Activated naive CD8-positive, alpha-beta T cell treated with anti-CD3 and anti-CD28 coated beads for 36 hours (primary cell): ENCODE results near the gene NAPB. TPM values are rescaled to one million over a fixed set of nuclear protein-coding genes. Genes with fewer than 3 reads are reported as not detected.
A peak's percentile ranks its signal among the peaks of the same experiment; 100 is the strongest.

ENCODE experiments used
- DNase-seq: peaks from one replicate; pipeline ENCODE4 v3.0.0; 2021
- H3K27ac Mint-ChIP-seq: one replicate; pipeline ENCODE4 v1.8.0; 2022; ENCODE audit warnings: mild to moderate bottlenecking, moderate library complexity, mixed read lengths
- H3K27me3 Mint-ChIP-seq: one replicate; pipeline ENCODE4 v1.8.0; 2022; ENCODE audit warnings: mild to moderate bottlenecking, mixed read lengths
- H3K36me3 Mint-ChIP-seq: one replicate; pipeline ENCODE4 v1.8.0; 2021; ENCODE audit warnings: mild to moderate bottlenecking, mixed read lengths
- H3K4me1 Mint-ChIP-seq: one replicate; pipeline ENCODE4 v1.8.0; 2021; ENCODE audit warnings: mixed read lengths
- H3K4me3 Mint-ChIP-seq: one replicate; pipeline ENCODE4 v1.8.0; 2022; ENCODE audit warnings: mild to moderate bottlenecking, moderate library complexity, mixed read lengths
- H3K9me3 Mint-ChIP-seq: one replicate; pipeline ENCODE4 v1.8.0; 2022; ENCODE audit warnings: mixed read lengths
- total RNA-seq, 2 experiments: library from RNA; stranded (reverse); gene quantifications; one replicate each; pipeline ENCODE4 v1.2.3, GENCODE V29; 2021

Gene NAPB
- total RNA-seq, 2 experiments from 2014 or later = 6.7 to 7.2 TPM

DNA sequence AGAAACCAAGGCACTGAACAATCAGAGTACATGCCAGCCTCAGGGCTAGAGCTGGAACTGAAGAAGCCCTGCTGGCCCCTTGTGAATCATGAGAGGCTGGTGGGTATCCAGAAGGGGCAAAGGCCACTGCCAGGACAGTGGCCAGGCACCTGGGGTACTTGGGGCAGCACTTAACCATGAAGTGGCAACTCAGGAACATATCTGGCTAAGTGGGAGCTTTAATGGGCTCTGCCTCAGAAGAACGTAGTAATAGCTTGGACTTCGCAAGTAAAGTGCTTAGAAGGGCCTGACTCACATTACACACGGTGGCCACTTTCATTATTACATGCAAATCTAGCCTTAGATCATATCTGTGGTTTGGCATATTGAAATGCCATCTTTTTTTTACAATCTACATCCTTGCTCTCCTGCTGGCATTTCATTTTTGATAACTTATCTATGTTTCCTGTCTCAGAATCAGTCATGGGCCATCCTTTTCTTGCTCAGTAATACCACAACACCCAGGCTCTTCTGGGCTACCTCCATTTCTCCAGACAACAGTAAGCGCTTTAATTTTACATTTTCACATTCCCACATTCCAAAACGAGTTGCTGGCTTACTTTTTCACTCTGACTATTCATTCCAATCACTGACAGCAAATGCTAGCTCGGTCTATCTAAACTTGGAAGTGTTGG, 21.6 kb downstream of the NAPB start:
- H3K4me3 Mint-ChIP-seq = no peak overlapping the region
- no peaks in the 10 kb centered on the region for H3K27me3 Mint-ChIP-seq
- peak overlapping the region; percentile 64 for H3K27ac Mint-ChIP-seq
- no peaks in the 10 kb centered on the region for H3K9me3 Mint-ChIP-seq
- peak; percentile 12 for DNase-seq
- H3K36me3 Mint-ChIP-seq = peaks cover 28% of the 10 kb centered on the region
- H3K4me1 Mint-ChIP-seq = peaks cover 37% of the 10 kb centered on the region

- Mint-ChIP-seq H3K36me3 (peaks cover 37% of the 10 kb centered on the region), H3K9me3 (no peaks in the 10 kb centered on the region), H3K4me3 (no peak overlapping the region), H3K4me1 (peaks cover 37% of the 10 kb centered on the region), H3K27ac (peak overlapping the region; percentile 80), H3K27me3 (no peaks in the 10 kb centered on the region)
- no peak for DNase-seq
Measured at GRCh38 chr20:23397961-23398360, 23.3 kb downstream of the NAPB start.

- Mint-ChIP-seq H3K27me3 (no peaks in the 10 kb centered on the region), H3K9me3 (no peaks in the 10 kb centered on the region), H3K36me3 (peaks cover 34% of the 10 kb centered on the region), H3K4me1 (peaks cover 31% of the 10 kb centered on the region), H3K4me3 (no peak overlapping the region), H3K27ac (no peak overlapping the region)
- DNase-seq = no peak
Measured at GRCh38 chr20:23396950-23397627, 24.2 kb downstream of the NAPB start.

DNA sequence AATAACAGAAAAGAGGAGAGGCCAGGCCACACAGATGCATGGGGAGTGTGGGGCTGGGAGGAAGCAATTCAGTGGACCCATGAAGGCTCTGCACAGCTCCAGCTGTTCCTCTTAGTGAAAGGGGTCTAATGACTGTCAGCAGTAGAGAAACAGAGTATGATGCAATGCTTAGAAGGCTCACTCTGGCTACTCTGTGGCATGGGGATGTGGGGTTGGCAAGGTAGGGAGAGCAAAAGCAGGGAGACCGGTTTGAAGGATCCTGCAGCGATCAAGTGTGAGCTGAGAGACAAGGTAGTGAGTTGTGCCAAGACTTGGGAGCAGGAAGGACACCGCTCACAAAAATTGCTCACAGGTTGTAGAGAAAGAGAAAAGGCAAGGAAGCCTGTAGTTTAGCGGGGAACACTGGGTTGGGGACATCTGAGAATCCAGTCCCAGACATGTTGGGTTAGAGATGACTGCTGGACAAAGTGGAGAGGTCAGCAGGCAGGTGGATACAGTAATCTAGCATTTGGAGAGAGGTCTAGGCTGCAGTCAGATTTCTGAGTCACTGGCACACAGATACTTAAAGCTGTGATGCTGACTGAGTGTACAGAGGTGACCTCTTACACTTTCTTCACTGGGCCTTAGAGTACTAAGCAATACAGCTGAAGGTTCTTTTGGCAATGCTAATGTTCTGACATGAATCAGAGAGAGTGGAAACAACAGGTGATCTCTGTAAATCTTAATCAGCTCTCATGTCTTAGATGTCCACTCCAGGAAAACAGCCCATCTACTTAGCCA, 27.1 kb downstream of the NAPB start:
- Mint-ChIP-seq H3K27me3 (no peaks in the 10 kb centered on the region), H3K4me3 (no peak overlapping the region), H3K27ac (no peak overlapping the region), H3K36me3 (peaks cover 22% of the 10 kb centered on the region), H3K4me1 (peaks cover 11% of the 10 kb centered on the region), H3K9me3 (no peaks in the 10 kb centered on the region)
- no peak for DNase-seq

DNA sequence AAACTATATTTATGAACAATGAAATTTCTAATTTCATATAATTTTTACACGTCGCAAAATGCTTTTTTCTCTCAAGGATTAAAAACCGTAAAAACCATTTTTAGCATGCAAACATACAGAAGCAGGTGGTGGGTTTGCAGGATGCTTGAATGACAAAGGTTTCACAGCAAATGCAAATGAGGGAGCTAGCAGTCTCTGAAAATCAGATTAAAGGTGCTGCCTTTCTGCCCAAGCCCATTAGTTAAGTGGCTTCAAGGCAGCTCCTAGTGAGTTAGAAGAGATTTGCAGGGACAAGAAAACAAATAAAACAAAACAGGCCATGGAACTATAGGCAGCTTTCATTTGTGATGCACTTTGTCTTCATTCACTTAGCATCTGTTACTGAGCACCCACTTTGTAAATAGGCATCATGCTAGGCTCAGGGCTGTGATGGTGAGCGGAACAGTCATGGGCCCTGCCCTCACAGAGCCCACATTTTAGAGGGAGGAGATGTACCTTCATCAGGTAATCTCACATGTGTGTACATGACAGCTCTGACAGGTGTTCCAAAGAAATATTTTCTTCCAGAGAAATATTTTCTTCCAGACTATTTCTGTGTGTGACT, 29.5 kb downstream of the NAPB start:
- H3K27me3 Mint-ChIP-seq = no peaks in the 10 kb centered on the region
- no peak overlapping the region for H3K27ac Mint-ChIP-seq
- no peak overlapping the region for H3K4me3 Mint-ChIP-seq
- H3K4me1 Mint-ChIP-seq = peaks cover 3% of the 10 kb centered on the region
- peaks cover 31% of the 10 kb centered on the region for H3K36me3 Mint-ChIP-seq
- H3K9me3 Mint-ChIP-seq = no peaks in the 10 kb centered on the region
- no peak for DNase-seq

GRCh38 chr20:23390091-23390774, 31.1 kb downstream of the NAPB start:
- H3K4me1 Mint-ChIP-seq = peaks cover 3% of the 10 kb centered on the region
- H3K4me3 Mint-ChIP-seq = no peak overlapping the region
- no peaks in the 10 kb centered on the region for H3K9me3 Mint-ChIP-seq
- no peak overlapping the region for H3K27ac Mint-ChIP-seq
- H3K27me3 Mint-ChIP-seq = no peaks in the 10 kb centered on the region
- DNase-seq = no peak
- H3K36me3 Mint-ChIP-seq = peaks cover 37% of the 10 kb centered on the region

DNA sequence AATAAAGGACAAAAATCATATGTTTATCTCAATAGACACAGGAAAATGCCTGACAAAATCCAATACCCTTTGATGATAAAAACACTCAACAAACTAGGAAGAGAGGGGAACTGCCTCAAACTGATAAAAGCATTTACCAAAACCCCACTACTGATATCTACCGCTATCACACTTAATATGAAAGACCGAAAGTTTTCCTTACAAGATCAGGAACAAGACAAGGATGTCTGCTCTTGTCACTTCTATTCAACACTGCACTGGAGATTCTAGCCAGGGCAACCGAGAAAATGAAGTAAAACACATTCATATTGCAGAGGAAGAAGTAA, 34.2 kb downstream of the NAPB start:
- DNase-seq = no peak
- H3K27ac Mint-ChIP-seq = no peak overlapping the region
- no peak overlapping the region for H3K4me3 Mint-ChIP-seq
- H3K36me3 Mint-ChIP-seq = peaks cover 46% of the 10 kb centered on the region
- no peaks in the 10 kb centered on the region for H3K9me3 Mint-ChIP-seq
- H3K4me1 Mint-ChIP-seq = peaks cover 4% of the 10 kb centered on the region
- no peaks in the 10 kb centered on the region for H3K27me3 Mint-ChIP-seq

DNA sequence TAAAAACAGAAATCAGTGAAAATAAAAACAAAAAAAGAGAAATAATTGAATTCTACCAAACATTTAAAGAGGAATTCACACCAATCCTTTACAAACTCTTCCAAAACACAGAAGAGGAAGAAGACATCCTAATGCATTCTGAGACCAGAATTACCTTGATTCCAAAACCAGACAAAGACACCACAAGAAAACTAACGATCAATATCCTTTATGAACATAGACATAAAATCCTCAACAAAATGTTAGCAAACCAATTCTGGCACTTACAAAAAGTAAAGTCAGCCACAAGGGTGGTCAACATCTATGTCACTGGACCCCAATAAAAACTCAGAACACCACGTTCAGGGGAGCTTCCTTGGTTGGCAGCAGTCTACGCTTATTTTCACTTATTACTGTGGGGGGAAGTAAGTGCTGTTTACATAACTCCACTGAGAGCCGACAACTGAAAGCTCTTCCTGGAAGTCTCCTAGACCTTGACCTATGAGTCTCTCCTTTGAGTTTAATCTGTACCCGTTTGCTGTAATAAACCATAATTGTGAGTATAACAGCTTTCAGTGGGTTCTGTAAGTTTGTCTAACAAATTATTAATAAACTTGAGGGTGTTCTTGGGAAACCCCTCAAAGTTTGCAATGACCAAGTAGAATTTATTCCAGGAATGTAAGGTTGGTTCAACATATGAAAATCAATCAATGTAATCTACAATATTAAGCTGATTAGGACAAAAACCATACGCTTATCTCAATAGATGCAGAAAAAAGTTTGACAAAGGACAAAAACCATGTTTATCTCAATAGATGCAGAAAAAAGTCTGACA, 34.8 kb downstream of the NAPB start:
- no peak overlapping the region for H3K27ac Mint-ChIP-seq
- H3K36me3 Mint-ChIP-seq = peaks cover 46% of the 10 kb centered on the region
- no peak overlapping the region for H3K4me3 Mint-ChIP-seq
- H3K27me3 Mint-ChIP-seq = no peaks in the 10 kb centered on the region
- no peak for DNase-seq
- peaks cover 4% of the 10 kb centered on the region for H3K4me1 Mint-ChIP-seq
- no peaks in the 10 kb centered on the region for H3K9me3 Mint-ChIP-seq

DNA sequence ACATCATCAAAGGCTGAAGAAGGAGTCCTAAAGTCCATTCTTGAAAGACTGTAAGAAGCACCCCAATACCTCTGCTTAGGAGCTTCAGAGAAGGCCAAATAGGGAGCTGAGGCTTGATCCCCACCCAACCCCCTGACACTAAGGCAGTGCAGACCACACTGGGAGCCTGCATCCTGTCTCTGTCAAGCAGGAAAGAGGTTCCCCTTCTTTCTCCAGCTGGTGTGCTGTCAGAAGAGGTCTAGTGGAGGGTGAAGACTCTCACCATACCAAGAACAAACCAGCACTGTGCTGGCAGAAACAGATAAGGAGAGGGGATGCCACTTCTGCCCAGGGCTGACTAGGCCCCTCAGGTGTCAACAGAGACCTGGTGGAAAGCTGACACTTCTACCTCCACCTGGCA, 39.4 kb downstream of the NAPB start:
- DNase-seq = no peak
- Mint-ChIP-seq H3K4me1 (peaks cover 1% of the 10 kb centered on the region), H3K4me3 (no peak overlapping the region), H3K27me3 (no peaks in the 10 kb centered on the region), H3K36me3 (peaks cover 34% of the 10 kb centered on the region), H3K27ac (no peak overlapping the region), H3K9me3 (no peaks in the 10 kb centered on the region)

- no peak overlapping the region for H3K4me3 Mint-ChIP-seq
- no peak overlapping the region for H3K27ac Mint-ChIP-seq
- no peaks in the 10 kb centered on the region for H3K9me3 Mint-ChIP-seq
- H3K4me1 Mint-ChIP-seq = peaks cover 1% of the 10 kb centered on the region
- H3K36me3 Mint-ChIP-seq = peaks cover 38% of the 10 kb centered on the region
- H3K27me3 Mint-ChIP-seq = no peaks in the 10 kb centered on the region
- DNase-seq = no peak
Measured at GRCh38 chr20:23379772-23380171, 41.5 kb downstream of the NAPB start.

- DNase-seq = no peak
- H3K36me3 Mint-ChIP-seq = peaks cover 30% of the 10 kb centered on the region
- H3K27me3 Mint-ChIP-seq = no peaks in the 10 kb centered on the region
- H3K9me3 Mint-ChIP-seq = no peaks in the 10 kb centered on the region
- no peak overlapping the region for H3K4me3 Mint-ChIP-seq
- no peaks in the 10 kb centered on the region for H3K4me1 Mint-ChIP-seq
- peak overlapping the region; percentile 57 for H3K27ac Mint-ChIP-seq
Measured at GRCh38 chr20:23375827-23376226, 45.5 kb downstream of the NAPB start.

- H3K27ac Mint-ChIP-seq = no peak overlapping the region
- peaks cover 33% of the 10 kb centered on the region for H3K36me3 Mint-ChIP-seq
- no peak for DNase-seq
Measured at GRCh38 chr20:23374441-23374840, 46.8 kb downstream of the NAPB start.

GRCh38 chr20:23371496-23371895, 49.8 kb downstream of the NAPB start:
- Mint-ChIP-seq H3K9me3 (no peaks in the 10 kb centered on the region), H3K36me3 (peaks cover 39% of the 10 kb centered on the region), H3K27me3 (no peaks in the 10 kb centered on the region), H3K4me1 (peaks cover 17% of the 10 kb centered on the region), H3K27ac (peak overlapping the region; percentile 16), H3K4me3 (no peak overlapping the region)
- no peak for DNase-seq

More at GRCh38 chr20:23374441-23374840, 46.8 kb downstream of the NAPB start:
- H3K4me1 Mint-ChIP-seq = no peaks in the 10 kb centered on the region
- no peaks in the 10 kb centered on the region for H3K9me3 Mint-ChIP-seq
- H3K4me3 Mint-ChIP-seq = no peak overlapping the region
- no peaks in the 10 kb centered on the region for H3K27me3 Mint-ChIP-seq

- no peak overlapping the region for H3K27ac Mint-ChIP-seq
- H3K4me1 Mint-ChIP-seq = peaks cover 23% of the 10 kb centered on the region
- H3K36me3 Mint-ChIP-seq = peaks cover 38% of the 10 kb centered on the region
- no peak for DNase-seq
- no peaks in the 10 kb centered on the region for H3K9me3 Mint-ChIP-seq
- no peaks in the 10 kb centered on the region for H3K27me3 Mint-ChIP-seq
- no peak overlapping the region for H3K4me3 Mint-ChIP-seq
Measured at GRCh38 chr20:23370873-23371272, 50.4 kb downstream of the NAPB start.
